Measurements from ENCODE around the gene COPE.

COPE gene

DNA sequence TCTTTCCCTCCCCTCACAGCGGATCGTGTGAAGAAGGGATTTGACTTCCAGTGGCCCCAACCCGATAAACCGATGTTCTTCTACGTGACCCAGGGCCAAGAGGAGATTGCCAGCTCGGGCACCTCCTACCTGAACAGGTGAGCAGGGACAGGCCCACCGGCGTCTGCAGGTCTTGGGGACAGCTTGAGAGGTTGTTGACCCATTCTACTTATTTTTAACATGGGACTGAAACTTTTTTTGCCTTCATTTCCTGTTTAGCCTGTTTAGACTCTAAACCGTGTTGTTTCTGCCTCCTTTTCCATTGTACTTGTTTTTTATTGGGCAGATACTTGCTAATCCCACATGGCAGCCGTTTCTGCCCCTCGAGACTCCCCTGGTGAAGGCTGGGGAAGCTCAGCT lies 58.9 kb downstream of the COPE start:
- H3K36me3 ChIP-seq (ENCODE audit: insufficient read depth, low read length) = peaks cover 86% of the 10 kb centered on the region

DNA sequence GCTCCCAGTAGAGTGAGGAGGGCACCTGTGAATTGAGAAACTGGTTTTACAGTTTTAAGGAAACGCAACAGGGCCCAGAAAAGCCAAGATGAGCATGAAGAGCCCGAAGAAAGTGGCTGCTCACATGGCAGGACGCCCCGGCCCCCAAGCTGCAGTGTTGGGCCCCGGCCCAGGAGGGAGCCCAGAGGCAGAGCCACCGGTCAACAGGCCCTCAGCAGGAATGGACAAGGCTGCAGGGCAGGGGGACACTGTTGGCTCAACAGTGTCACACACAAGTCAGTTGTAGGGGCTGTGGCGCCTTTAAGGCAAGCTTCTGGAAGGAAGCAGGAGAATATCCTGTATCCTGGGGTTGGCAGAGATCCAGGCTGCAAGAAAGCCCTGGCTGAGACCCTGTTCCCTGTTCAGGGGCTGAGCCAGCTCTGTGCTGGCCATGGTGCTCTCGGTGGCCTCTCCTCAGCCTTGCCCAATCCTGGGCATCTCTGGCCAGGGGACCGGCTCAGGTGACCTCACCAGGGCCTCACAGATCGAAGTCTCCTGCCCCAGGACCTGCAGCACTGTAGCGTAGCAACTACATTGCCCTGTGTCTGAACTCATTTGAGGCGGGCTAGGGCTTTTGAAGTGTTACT lies 59.4 kb downstream of the COPE start:
- no peak overlapping the region for H3K4me3 ChIP-seq (ENCODE audit: low read length)
- peaks cover 89% of the 10 kb centered on the region for H3K36me3 ChIP-seq (ENCODE audit: insufficient read depth, low read length)
- no peaks in the 10 kb centered on the region for H3K27me3 ChIP-seq (ENCODE audit: insufficient read depth, low read length)
- H3K4me1 ChIP-seq (ENCODE audit: insufficient read depth, low read length) = peaks cover 6% of the 10 kb centered on the region
- no peaks in the 10 kb centered on the region for H3K9me3 ChIP-seq (ENCODE audit: low read length)
- no peak overlapping the region for H2AFZ ChIP-seq (ENCODE audit: low read depth, low read length)

More for the DNA sequence above, 58.9 kb downstream of the COPE start:
- Histone ChIP-seq H3K4me3 (ENCODE audit: low read length) (no peak overlapping the region), H2AFZ (ENCODE audit: low read depth, low read length) (no peak overlapping the region), H3K27me3 (ENCODE audit: insufficient read depth, low read length) (no peaks in the 10 kb centered on the region), H3K4me1 (ENCODE audit: insufficient read depth, low read length) (peaks cover 6% of the 10 kb centered on the region), H3K9me3 (ENCODE audit: low read length) (no peaks in the 10 kb centered on the region)

DNA sequence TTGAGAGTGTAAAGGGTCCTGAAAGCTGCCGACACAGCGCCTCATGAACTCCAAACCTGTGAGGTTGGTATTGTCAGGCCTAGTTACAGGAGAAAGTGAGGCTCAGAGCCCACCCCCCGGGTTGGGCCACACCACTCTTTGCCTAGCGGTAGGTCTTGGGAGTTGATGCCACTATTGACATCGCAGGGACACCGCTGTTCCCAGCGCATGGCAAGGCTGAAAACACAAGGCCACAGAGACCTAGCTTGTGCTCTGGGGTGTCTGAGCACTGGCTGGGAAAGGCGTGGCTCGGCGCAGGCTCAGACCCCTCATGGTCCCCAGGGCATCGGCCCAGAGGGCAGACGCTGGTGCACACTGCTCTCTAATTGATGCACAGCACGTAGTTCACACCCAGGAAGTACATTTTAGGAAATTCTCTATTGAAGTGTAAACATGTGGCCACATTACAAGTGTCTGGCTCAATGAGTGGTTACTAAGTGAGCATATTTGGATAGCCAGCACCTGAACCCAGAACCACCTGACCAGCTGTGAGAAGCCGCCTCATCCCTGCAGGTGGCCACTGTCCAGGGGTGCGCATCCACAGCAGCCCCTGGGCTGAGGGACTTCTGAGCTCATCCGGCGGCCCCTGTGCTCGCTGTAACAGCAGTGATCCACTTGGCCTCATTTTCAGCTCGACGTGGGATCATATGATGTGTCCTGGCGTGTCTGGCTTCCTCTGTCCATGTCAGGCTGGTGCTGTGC lies 60.1 kb downstream of the COPE start:
- no peak overlapping the region for H3K4me3 ChIP-seq (ENCODE audit: low read length)
- H3K36me3 ChIP-seq (ENCODE audit: insufficient read depth, low read length) = peaks cover 92% of the 10 kb centered on the region

DNA sequence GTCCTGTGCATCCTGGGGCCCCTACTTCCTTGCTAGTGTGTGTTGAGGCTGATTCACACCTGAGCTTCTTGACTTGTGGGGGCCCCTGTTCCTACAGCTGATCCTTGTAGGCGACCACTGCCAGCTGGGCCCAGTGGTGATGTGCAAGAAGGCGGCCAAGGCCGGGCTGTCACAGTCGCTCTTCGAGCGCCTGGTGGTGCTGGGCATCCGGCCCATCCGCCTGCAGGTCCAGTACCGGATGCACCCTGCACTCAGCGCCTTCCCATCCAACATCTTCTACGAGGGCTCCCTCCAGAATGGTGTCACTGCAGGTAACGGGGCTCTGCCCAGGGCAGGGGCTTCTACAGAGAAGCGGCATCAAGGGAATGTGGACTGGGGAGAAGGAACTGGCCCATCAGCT lies 62.0 kb downstream of the COPE start:
- Histone ChIP-seq H3K4me3 (ENCODE audit: low read length) (no peak overlapping the region), H3K36me3 (ENCODE audit: insufficient read depth, low read length) (peaks cover 95% of the 10 kb centered on the region), H3K9me3 (ENCODE audit: low read length) (no peaks in the 10 kb centered on the region), H3K27me3 (ENCODE audit: insufficient read depth, low read length) (no peaks in the 10 kb centered on the region), H3K4me1 (ENCODE audit: insufficient read depth, low read length) (peaks cover 6% of the 10 kb centered on the region), H2AFZ (ENCODE audit: low read depth, low read length) (no peak overlapping the region)

More for the DNA sequence above, 60.1 kb downstream of the COPE start:
- H3K4me1 ChIP-seq (ENCODE audit: insufficient read depth, low read length) = peaks cover 6% of the 10 kb centered on the region
- H3K27me3 ChIP-seq (ENCODE audit: insufficient read depth, low read length) = no peaks in the 10 kb centered on the region
- H3K9me3 ChIP-seq (ENCODE audit: low read length) = no peaks in the 10 kb centered on the region
- no peak overlapping the region for H2AFZ ChIP-seq (ENCODE audit: low read depth, low read length)

DNA sequence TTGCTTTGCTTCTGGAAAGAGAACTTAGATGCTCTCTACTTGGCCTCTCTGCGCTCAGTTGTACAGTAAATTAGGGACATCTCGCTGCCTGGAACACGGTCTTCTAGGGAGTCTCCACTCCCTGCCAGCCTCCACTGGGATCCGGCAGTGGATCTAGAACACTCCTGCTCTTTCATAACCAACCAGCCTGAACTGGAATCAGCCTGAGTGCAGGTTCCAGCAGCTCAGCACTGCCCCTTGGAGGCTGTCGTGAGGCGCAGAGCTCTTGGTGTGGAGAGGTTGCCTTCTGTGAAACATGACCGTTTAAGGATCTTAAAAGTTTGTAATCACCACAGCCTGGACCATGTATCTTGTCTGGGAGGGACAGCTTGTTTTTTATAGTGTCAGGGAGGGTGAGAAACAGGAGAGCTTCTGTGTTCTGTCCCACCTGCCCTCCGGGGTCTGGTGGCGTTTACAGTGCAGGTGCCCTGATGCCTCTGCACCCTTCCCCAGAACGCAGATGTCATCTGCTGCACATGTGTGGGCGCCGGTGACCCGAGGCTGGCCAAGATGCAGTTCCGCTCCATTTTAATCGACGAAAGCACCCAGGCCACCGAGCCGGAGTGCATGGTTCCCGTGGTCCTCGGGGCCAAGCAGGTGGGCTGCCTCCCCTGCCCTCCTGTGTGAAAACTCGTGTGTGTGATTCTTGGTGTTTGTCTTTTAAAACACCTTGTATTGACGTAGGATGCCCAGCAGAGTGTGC lies 62.6 kb downstream of the COPE start:
- Histone ChIP-seq H3K27me3 (ENCODE audit: insufficient read depth, low read length) (no peaks in the 10 kb centered on the region), H2AFZ (ENCODE audit: low read depth, low read length) (no peak overlapping the region), H3K9me3 (ENCODE audit: low read length) (no peaks in the 10 kb centered on the region), H3K4me3 (ENCODE audit: low read length) (no peak overlapping the region), H3K36me3 (ENCODE audit: insufficient read depth, low read length) (peaks cover 95% of the 10 kb centered on the region), H3K4me1 (ENCODE audit: insufficient read depth, low read length) (peaks cover 6% of the 10 kb centered on the region)

DNA sequence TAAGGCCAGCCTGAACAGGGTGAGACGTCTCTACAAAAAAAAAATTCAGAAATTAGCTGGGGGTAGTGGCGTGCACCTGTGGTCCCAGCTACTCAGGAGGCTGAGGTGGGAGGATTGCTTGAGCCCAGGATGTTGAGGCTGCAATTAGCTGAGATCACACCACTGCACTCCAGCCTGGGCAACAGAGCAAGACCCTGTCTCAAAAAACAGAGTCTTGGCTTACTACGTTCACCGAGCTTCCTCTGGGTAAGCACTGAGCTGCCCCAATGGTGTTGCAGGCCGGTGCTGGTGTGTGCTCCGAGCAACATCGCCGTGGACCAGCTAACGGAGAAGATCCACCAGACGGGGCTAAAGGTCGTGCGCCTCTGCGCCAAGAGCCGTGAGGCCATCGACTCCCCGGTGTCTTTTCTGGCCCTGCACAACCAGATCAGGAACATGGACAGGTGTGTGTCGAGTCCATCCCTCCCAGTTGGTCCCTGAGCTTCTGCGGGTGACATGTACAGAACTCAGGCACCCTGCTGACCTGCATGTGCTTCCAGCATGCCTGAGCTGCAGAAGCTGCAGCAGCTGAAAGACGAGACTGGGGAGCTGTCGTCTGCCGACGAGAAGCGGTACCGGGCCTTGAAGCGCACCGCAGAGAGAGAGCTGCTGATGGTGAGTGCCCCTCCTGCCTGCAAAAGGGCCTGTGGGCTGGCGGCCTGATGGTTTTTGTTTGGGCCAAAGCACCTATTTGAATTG lies 63.4 kb downstream of the COPE start:
- Histone ChIP-seq H3K4me3 (ENCODE audit: low read length) (no peak overlapping the region), H3K9me3 (ENCODE audit: low read length) (no peaks in the 10 kb centered on the region), H3K27me3 (ENCODE audit: insufficient read depth, low read length) (no peaks in the 10 kb centered on the region), H2AFZ (ENCODE audit: low read depth, low read length) (no peak overlapping the region), H3K4me1 (ENCODE audit: insufficient read depth, low read length) (peaks cover 6% of the 10 kb centered on the region), H3K36me3 (ENCODE audit: insufficient read depth, low read length) (peaks cover 95% of the 10 kb centered on the region)

DNA sequence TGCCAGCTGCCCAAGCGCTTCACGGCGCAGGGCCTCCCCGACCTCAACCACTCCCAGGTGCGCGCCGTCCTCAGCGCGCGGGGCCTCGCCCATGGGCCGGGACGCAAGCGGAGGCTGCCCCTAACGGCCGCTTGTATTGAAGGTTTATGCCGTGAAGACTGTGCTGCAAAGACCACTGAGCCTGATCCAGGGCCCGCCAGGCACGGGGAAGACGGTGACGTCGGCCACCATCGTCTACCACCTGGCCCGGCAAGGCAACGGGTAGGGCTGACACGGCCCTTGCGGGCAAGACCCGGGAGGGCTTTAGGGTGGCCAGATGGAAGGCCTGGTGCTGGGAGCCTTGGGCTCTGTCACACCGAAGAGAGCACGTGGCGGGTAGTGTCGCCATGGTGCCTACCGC lies 64.2 kb downstream of the COPE start:
- H2AFZ ChIP-seq (ENCODE audit: low read depth, low read length) = no peak overlapping the region
- peaks cover 6% of the 10 kb centered on the region for H3K4me1 ChIP-seq (ENCODE audit: insufficient read depth, low read length)
- peaks cover 95% of the 10 kb centered on the region for H3K36me3 ChIP-seq (ENCODE audit: insufficient read depth, low read length)
- H3K27me3 ChIP-seq (ENCODE audit: insufficient read depth, low read length) = no peaks in the 10 kb centered on the region
- H3K9me3 ChIP-seq (ENCODE audit: low read length) = no peaks in the 10 kb centered on the region
- H3K4me3 ChIP-seq (ENCODE audit: low read length) = no peak overlapping the region

DNA sequence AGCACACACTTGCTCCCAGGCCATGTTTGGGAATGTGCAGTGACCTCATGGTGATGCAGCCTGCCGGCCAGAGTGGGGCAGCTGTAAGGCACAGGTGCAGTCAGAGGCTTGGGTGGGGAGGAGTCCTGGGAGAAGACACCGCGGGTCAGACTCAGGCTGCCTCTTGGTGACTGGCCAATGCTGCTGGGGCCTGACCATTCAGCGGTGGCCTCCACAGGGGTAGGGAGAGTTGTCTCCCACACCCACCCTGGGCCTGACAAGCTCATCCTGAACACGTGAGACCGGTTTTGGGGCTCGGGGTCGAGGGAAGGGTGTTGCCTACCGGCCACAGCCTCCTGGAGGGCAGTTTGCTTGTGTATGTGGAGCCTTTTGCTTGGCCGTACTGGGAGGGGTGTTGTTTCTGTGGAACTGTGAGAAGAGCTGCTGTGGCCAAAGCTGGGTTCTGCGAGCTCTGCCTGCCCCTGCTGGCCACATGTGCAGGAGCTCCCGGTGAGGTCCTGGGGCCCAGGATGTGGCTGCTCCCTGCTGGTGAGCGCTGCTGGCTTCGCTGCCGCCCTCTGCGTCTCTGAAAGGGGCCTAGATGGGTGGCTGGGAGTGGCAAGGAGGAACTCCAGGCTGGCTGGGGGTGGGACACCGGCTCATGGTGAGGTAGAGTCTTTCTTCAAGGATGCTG lies 65.3 kb downstream of the COPE start:
- Histone ChIP-seq H3K36me3 (ENCODE audit: insufficient read depth, low read length) (peaks cover 90% of the 10 kb centered on the region), H3K9me3 (ENCODE audit: low read length) (no peaks in the 10 kb centered on the region), H3K27me3 (ENCODE audit: insufficient read depth, low read length) (no peaks in the 10 kb centered on the region), H2AFZ (ENCODE audit: low read depth, low read length) (no peak overlapping the region), H3K4me3 (ENCODE audit: low read length) (no peak overlapping the region), H3K4me1 (ENCODE audit: insufficient read depth, low read length) (peaks cover 6% of the 10 kb centered on the region)

DNA sequence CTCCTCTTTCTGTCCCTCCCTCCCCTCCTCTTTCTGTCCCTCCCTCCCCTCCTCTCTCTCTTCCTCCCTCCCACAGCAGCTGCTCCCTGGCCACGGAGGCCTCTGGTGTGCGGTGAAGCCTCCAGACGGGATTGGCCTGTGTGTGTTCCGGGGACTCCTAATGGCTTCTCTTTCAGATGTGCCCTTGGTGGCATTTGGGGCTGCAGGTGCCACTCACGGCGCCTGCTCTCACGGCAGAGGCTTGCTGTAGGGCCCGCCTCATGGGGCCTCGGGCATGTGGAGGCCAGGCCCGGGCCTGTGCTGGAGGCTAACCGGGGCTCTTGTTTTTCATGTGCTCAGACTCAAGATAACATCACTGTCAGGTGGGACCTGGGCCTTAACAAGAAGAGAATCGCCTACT lies 66.5 kb downstream of the COPE start:
- Histone ChIP-seq H3K4me3 (ENCODE audit: low read length) (no peak overlapping the region), H3K4me1 (ENCODE audit: insufficient read depth, low read length) (peaks cover 6% of the 10 kb centered on the region), H3K9me3 (ENCODE audit: low read length) (no peaks in the 10 kb centered on the region), H2AFZ (ENCODE audit: low read depth, low read length) (no peak overlapping the region), H3K36me3 (ENCODE audit: insufficient read depth, low read length) (peaks cover 87% of the 10 kb centered on the region), H3K27me3 (ENCODE audit: insufficient read depth, low read length) (no peaks in the 10 kb centered on the region)

DNA sequence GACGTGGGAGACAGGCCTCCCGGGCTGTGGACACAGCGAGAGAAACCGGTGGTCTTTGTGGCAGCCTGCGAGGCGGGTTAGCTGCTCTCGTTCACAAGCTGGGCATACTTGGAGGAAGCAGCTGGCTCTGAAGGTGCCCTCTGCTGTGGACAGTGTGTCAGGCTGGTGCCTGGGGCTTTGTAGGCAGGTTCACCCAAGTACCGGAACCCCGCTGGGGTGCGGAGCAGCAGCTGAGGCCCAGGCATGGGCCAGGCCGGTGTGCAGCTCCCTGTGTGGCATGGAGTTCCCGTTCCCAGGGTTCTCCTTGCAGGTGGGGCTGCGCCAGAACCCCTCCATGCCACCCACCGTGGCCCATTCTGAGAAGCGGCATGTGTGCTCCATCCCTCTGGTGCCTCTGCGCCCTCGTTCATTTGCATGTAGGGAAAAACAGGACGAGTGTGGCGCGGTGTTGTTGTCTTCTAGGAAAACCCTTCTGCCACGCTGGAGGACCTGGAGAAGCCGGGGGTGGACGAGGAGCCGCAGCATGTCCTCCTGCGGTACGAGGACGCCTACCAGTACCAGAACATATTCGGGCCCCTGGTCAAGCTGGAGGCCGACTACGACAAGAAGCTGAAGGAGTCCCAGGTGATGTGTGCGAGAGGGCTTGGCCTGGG lies 67.4 kb downstream of the COPE start:
- no peak overlapping the region for H2AFZ ChIP-seq (ENCODE audit: low read depth, low read length)
- no peaks in the 10 kb centered on the region for H3K27me3 ChIP-seq (ENCODE audit: insufficient read depth, low read length)
- no peak overlapping the region for H3K4me3 ChIP-seq (ENCODE audit: low read length)
- H3K4me1 ChIP-seq (ENCODE audit: insufficient read depth, low read length) = peaks cover 6% of the 10 kb centered on the region
- no peaks in the 10 kb centered on the region for H3K9me3 ChIP-seq (ENCODE audit: low read length)
- peaks cover 80% of the 10 kb centered on the region for H3K36me3 ChIP-seq (ENCODE audit: insufficient read depth, low read length)

DNA sequence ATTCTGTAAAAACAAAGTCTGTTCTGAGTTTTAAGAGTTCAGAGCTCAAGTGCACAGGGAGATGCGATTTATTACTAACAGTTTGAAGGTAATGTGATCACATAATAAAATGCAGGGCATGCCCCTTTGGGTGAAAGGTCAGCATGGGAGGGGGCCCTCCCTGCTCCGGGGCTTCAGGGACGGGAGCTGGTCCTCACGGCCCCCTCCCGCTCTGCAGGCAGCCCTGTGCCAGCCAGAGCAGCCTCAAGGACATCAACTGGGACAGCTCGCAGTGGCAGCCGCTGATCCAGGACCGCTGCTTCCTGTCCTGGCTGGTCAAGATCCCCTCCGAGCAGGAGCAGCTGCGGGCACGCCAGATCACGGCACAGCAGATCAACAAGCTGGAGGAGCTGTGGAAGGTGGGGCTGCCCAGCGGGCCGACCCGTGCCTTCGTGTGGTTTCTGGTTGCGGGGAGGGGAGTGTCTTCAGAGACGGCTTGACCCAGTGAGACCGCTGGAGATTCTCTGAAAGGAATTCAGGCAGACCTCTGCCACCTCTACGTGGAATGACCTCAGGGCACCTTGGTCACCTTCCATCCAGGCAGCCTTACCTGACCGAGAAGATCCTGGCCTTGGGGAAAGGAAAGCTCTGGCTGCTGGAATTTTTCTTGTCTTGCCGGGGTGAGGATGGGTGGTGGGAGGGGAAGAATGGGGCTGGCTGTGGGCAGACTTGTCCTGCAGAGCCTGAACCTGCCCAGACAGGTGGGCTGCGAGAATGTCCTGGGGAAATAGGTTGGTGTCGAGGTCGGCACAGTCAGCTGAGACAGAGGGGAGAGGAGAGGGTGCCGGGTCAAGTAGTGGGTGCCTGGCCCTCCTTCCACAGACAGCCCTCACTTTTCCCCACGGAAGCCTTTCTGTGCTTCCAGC lies 68.5 kb downstream of the COPE start:
- Histone ChIP-seq H2AFZ (ENCODE audit: low read depth, low read length) (no peak overlapping the region), H3K36me3 (ENCODE audit: insufficient read depth, low read length) (peaks cover 74% of the 10 kb centered on the region), H3K4me1 (ENCODE audit: insufficient read depth, low read length) (no peaks in the 10 kb centered on the region), H3K4me3 (ENCODE audit: low read length) (no peak overlapping the region), H3K27me3 (ENCODE audit: insufficient read depth, low read length) (no peaks in the 10 kb centered on the region), H3K9me3 (ENCODE audit: low read length) (no peaks in the 10 kb centered on the region)
